ENCODE results near the gene NR3C2.

DNA sequence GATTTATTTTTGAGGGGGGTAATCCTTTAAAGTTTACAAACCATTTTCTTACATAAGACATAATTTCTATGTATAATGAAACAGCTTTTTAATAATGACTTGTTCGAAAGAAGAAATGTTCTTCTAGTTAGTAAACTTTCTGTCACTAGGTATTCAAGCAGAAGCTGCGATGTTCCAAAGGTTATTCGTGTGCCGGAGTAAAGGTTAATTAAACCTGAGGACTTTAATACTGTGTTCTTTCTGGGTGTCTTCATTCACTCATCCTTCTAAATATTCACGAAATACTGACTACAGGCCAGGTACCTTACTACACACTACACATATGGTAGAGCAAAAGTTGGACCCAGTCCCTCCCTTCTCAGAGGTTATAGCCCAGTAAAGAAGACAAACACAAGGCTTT lies 96.7 kb downstream of the NR3C2 start:
- TF ChIP-seq, protein P1, sequence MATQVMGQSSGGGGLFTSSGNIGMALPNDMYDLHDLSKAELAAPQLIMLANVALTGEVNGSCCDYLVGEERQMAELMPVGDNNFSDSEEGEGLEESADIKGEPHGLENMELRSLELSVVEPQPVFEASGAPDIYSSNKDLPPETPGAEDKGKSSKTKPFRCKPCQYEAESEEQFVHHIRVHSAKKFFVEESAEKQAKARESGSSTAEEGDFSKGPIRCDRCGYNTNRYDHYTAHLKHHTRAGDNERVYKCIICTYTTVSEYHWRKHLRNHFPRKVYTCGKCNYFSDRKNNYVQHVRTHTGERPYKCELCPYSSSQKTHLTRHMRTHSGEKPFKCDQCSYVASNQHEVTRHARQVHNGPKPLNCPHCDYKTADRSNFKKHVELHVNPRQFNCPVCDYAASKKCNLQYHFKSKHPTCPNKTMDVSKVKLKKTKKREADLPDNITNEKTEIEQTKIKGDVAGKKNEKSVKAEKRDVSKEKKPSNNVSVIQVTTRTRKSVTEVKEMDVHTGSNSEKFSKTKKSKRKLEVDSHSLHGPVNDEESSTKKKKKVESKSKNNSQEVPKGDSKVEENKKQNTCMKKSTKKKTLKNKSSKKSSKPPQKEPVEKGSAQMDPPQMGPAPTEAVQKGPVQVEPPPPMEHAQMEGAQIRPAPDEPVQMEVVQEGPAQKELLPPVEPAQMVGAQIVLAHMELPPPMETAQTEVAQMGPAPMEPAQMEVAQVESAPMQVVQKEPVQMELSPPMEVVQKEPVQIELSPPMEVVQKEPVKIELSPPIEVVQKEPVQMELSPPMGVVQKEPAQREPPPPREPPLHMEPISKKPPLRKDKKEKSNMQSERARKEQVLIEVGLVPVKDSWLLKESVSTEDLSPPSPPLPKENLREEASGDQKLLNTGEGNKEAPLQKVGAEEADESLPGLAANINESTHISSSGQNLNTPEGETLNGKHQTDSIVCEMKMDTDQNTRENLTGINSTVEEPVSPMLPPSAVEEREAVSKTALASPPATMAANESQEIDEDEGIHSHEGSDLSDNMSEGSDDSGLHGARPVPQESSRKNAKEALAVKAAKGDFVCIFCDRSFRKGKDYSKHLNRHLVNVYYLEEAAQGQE (IDR thresholded peaks at IDR 0.05) = no peak
- TF ChIP-seq, protein P2, sequence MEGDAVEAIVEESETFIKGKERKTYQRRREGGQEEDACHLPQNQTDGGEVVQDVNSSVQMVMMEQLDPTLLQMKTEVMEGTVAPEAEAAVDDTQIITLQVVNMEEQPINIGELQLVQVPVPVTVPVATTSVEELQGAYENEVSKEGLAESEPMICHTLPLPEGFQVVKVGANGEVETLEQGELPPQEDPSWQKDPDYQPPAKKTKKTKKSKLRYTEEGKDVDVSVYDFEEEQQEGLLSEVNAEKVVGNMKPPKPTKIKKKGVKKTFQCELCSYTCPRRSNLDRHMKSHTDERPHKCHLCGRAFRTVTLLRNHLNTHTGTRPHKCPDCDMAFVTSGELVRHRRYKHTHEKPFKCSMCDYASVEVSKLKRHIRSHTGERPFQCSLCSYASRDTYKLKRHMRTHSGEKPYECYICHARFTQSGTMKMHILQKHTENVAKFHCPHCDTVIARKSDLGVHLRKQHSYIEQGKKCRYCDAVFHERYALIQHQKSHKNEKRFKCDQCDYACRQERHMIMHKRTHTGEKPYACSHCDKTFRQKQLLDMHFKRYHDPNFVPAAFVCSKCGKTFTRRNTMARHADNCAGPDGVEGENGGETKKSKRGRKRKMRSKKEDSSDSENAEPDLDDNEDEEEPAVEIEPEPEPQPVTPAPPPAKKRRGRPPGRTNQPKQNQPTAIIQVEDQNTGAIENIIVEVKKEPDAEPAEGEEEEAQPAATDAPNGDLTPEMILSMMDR (IDR thresholded peaks at IDR 0.05; ENCODE audit: low read depth, low read length, missing input control) = no peak
- TF ChIP-seq NR2F2 (IDR thresholded peaks at IDR 0.05) = no peak
- no peak for TF ChIP-seq FOXA1 (IDR thresholded peaks at IDR 0.05)
- TF ChIP-seq EGR1 (IDR thresholded peaks at IDR 0.05; ENCODE audit: low read depth in 2 of 2) = no peak
